Prostate gland (tissue), 2 donors: Measurements from ENCODE around the gene SDHD. TPM values are rescaled to one million over a fixed set of nuclear protein-coding genes. Genes with fewer than 3 reads are reported as not detected.

ENCODE experiments used
- DNase-seq: peaks from one replicate; pipeline ENCODE4 v3.0.0-alpha.2; 2019; ENCODE audit warnings: low spot score
- H3K27ac ChIP-seq, 2 donors: fragments of 200-600 bp; sonication (generic); 2 replicates each; pipeline ENCODE4 v1.5.1; 2017 to 2019
- H3K27me3 ChIP-seq: fragments of 200-600 bp; sonication (generic); replicated peaks from 2 replicates; pipeline ENCODE4 v1.5.1; 2019; ENCODE audit not compliant: insufficient read depth
- H3K36me3 ChIP-seq, 2 donors: fragments of 200-600 bp; sonication (generic); 1 replicate in 1 of 2; 2 replicates in 1 of 2; pipeline versions ENCODE4 v1.5.1 to v1.8.1; 2017 to 2019
- H3K4me1 ChIP-seq: fragments of 200-600 bp; sonication (generic); replicated peaks from 2 replicates; pipeline ENCODE4 v1.5.1; 2019
- H3K4me3 ChIP-seq, 2 donors: fragments of 200-600 bp; sonication (generic); 2 replicates each; pipeline ENCODE4 v1.5.1; 2017 to 2019
- H3K9me3 ChIP-seq: fragments of 200-600 bp; sonication (generic); 2 replicates; pipeline ENCODE4 v1.5.1; 2017
- POLR2A ChIP-seq: fragments of 450-650 bp; IDR thresholded peaks from one replicate; pipeline ENCODE4 v1.6.1; 2016; ENCODE audit warnings: antibody characterized with exemption, mild to moderate bottlenecking
- POLR2AphosphoS5 ChIP-seq: sonication (generic); formaldehyde crosslinking; IDR thresholded peaks from one replicate; pipeline ENCODE4 v1.6.1; 2017; ENCODE audit warnings: antibody characterized with exemption
- WGBS: methylation state at CpG from one replicate; pipeline ENCODE4 v1.1.5; 2018; 5-methylcytosine and 5-hydroxymethylcytosine counted together
- intact Hi-C: fragments of 100-400 bp; cut with DNase I; formaldehyde crosslinking; loops from one replicate; pipeline ENCODE4 v1.14.2; 2022
- total RNA-seq, 2 donors: library from RNA; depleted of rRNA; stranded (reverse); fragments of >200 nt; gene quantifications; one replicate each; pipeline ENCODE4 v1.1.0, GENCODE V29; 2016
- TF ChIP-seq, protein P1 (sequence below), 4 experiments: fragments of 200-600 bp in 2 of 4; fragments of 450-650 bp in 2 of 4; sonication (generic) in 2 of 4; IDR thresholded peaks; 1 replicate in 3 of 4; 2 replicates in 1 of 4; pipeline ENCODE4 v1.5.1; 2016 to 2019; ENCODE audit warnings: antibody characterized with exemption in 4 of 4, mild to moderate bottlenecking in 2 of 4, moderate library complexity in 2 of 4

SDHD gene
- total RNA-seq = 100 to 1,000 TPM in 1 of 2 donors, 10 to 100 TPM in 1; 91.6 to 107 TPM

DNA sequence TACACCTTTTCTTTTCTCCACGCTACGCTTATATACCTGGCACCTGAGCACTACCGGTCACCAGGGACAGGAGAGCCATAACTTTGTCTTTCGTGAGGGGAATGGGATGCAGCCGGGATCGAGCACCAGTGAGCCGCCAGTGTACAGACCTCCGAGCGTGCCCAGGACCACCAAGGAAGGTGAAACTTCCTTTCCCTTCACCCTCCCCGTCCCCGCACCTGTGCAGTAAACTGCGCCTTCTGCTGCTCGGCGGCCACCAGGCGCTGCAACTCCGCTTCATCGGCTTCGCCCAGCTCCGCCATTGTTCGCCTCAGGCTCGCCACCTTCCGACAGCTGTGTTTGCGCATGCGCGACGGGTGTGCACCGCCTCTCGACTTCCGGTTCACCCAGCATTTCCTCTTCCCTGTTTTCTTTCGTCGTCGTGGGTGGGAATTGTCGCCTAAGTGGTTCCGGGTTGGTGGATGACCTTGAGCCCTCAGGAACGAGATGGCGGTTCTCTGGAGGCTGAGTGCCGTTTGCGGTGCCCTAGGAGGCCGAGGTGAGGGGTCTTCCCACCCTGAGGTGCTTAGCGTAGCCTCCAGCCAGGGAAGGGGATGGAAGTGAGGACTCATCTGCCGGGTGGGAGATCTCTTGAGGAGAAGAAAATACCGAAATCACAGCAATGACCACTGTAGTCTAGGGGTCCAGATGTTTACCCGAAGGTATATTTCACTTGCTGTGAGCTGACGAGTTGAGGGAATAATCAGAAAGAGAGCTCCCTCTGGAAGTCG lies at the start of gene SDHD, which contains the start of gene TIMM8B:
SDHD (plus strand) TSS at position 452 of the 770 bp plus-strand sequence; CDS start at position 487, 35 bp downstream.
TIMM8B (minus strand) TSS at position 335 of the 770 bp plus-strand sequence; CDS start at position 302, 33 bp downstream.
- H3K4me3 ChIP-seq = peak within 1 kb of the TSS; percentile 61 to 65
- DNase-seq = peak; percentile 93
- no peaks in the 10 kb centered on the region for H3K27me3 ChIP-seq
- peaks cover 4 to 11% of the 10 kb centered on the region in 2 donors for H3K36me3 ChIP-seq
- TF ChIP-seq POLR2A = peak; percentile 53
- peak; percentile 99 for TF ChIP-seq POLR2AphosphoS5
- TF ChIP-seq, protein P1, sequence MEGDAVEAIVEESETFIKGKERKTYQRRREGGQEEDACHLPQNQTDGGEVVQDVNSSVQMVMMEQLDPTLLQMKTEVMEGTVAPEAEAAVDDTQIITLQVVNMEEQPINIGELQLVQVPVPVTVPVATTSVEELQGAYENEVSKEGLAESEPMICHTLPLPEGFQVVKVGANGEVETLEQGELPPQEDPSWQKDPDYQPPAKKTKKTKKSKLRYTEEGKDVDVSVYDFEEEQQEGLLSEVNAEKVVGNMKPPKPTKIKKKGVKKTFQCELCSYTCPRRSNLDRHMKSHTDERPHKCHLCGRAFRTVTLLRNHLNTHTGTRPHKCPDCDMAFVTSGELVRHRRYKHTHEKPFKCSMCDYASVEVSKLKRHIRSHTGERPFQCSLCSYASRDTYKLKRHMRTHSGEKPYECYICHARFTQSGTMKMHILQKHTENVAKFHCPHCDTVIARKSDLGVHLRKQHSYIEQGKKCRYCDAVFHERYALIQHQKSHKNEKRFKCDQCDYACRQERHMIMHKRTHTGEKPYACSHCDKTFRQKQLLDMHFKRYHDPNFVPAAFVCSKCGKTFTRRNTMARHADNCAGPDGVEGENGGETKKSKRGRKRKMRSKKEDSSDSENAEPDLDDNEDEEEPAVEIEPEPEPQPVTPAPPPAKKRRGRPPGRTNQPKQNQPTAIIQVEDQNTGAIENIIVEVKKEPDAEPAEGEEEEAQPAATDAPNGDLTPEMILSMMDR (IDR thresholded peaks at IDR 0.05) = peak in 3 of 4 experiments; percentile 13 to 50 (median 50)
- H3K27ac ChIP-seq = peak within 1 kb of the TSS; percentile 64 to 78
- under 1% methylated on average over 45 of the region's 45 CpGs for WGBS
- no peaks in the 10 kb centered on the region for H3K4me1 ChIP-seq
- intact Hi-C loops = loop anchor here (5.0 kb wide), 2 partner anchors 154 to 209 kb away; partner anchors contain the start of genes CFAP68 and FDXACB1
- no peaks in the 10 kb centered on the region for H3K9me3 ChIP-seq

DNA sequence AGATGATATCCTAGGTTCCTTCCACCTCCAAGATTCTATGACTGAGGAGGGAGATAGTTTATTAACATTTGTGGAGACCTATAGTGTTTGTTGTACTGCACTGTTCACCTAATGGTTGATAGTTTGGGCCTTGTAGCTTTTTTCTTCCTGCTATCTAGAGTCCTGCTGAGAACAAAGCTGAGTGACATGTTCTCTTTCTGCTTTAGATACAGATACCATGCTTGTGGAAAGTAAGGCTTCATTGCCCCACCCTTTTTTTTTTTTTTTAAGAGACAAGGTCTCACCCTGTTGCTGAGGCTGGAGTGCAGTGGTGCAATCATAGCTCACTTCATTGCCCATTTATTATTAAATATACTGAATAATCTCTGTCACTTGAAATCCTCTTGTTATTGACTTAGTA lies 49.1 kb upstream of the SDHD start:
- Histone ChIP-seq H3K36me3 (no peaks in the 10 kb centered on the region), H3K27me3 (no peaks in the 10 kb centered on the region), H3K4me3 (no peak overlapping the region), H3K9me3 (no peaks in the 10 kb centered on the region), H3K27ac (no peak overlapping the region), H3K4me1 (no peaks in the 10 kb centered on the region)
- intact Hi-C loops = no loop called here
- no peak for DNase-seq
- TF ChIP-seq, protein P1 (IDR thresholded peaks at IDR 0.05) = no peak
- no peak for TF ChIP-seq POLR2A
- TF ChIP-seq POLR2AphosphoS5 = no peak

DNA sequence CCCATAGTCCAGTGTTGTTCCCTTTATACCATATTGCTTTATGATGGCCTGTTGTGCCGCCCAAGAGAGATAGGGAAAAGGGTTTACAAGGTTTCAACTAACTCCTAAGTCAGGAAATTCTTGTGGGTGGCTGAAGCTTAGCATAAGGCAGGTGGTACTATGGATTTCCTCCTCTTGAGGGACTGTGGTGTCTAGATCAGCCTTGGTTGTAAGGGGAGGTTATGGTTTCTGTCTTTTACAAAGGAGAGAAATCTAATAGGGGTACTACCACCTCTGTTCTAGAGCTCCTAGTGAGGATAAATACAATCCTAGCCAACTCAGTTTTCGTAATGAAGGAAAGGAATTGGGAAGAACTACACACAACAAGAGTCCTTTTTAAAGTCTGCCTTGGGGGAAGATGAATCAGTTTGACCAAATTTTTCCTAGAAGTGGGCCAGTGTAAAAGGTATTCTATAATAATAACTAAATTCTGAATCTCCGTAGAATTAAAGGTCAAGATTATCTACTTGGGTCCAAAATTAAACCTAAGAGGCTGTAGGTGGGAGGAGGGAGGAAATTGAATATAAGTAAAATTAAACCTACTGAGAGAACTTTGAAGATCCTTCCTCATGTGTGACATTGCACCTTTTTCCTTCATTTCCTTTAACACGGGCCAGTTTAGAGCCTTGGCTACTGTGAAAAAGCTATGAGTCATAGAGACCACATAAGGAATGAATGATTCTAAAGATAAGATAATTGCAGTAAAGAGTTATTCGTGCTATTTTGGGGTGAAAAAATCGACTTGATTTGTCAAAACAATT lies 44.3 kb upstream of the SDHD start:
- H3K27me3 ChIP-seq = no peaks in the 10 kb centered on the region
- intact Hi-C loops = no loop called here
- DNase-seq = no peak
- TF ChIP-seq, protein P1 (IDR thresholded peaks at IDR 0.05) = no peak
- TF ChIP-seq POLR2AphosphoS5 (no peak), POLR2A (no peak)
- H3K4me1 ChIP-seq = no peaks in the 10 kb centered on the region
- no peaks in the 10 kb centered on the region for H3K36me3 ChIP-seq
- no peak overlapping the region for H3K27ac ChIP-seq
- no peaks in the 10 kb centered on the region for H3K9me3 ChIP-seq
- WGBS = 64% methylated on average over 6 of the region's 6 CpGs
- no peak overlapping the region for H3K4me3 ChIP-seq

DNA sequence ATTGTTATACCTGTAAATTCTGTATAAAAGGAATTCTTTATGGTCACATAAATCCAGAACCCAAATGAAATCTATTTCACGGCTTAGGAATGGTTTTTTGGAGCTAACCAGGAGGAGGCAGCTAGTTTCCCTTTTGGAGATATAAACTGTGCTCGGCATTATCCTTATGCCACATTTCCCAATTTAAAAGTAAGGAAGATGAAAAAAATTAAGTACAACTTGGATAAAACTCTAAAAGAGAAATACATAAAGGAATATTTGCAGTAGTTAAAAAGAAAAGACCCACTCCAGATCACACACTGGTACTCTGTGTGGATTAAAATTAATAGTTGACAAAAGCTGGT lies 43.7 kb upstream of the SDHD start:
- Histone ChIP-seq H3K9me3 (no peaks in the 10 kb centered on the region), H3K36me3 (no peaks in the 10 kb centered on the region), H3K27ac (no peak overlapping the region), H3K4me3 (no peak overlapping the region), H3K27me3 (no peaks in the 10 kb centered on the region), H3K4me1 (no peaks in the 10 kb centered on the region)
- intact Hi-C loops = no loop called here
- 81% methylated on average over 2 of the region's 2 CpGs for WGBS
- DNase-seq = no peak
- TF ChIP-seq POLR2AphosphoS5 (no peak), POLR2A (no peak)
- TF ChIP-seq, protein P1 (IDR thresholded peaks at IDR 0.05) = no peak
